GM12874 (cell line): ENCODE measurements around the gene THBS4.

Experiments
- TF ChIP-seq, protein P1 (sequence below): IDR thresholded peaks from 2 replicates; pipeline ENCODE4 v1.5.1; 2011; ENCODE audit warnings: low read depth, mild to moderate bottlenecking, control low read depth, low read length, moderate library complexity; ENCODE audit not compliant: insufficient read depth

THBS4 gene

DNA sequence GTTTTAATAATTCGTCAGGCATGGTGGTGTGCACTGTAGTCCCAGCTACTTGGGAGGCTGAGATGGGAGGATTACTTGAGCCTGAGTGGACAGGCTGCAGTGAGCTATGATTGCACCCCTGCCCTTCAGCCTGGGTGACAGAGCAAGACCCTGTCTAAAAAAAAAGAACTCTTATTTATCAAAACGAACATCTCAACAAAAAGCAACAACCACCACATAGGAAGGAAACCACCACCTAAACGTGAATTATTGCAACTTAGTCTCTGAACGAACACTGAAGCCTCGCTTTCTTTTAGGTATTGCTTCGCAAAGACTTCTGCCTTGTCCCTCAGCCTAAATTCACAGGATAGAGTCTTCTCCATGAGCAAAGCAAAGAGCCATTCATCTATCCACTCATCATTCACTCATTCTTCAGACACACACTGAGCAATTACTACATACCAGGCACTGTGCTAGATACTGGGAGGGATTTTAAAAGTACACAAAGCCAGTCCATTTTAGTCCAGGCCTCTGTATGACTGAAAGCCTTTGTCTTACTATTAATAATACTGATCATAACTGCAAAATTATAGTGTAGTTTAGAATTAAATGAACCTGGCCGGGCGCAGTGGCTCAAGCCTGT is 57.4 kb downstream of the THBS4 start:
- TF ChIP-seq, protein P1, sequence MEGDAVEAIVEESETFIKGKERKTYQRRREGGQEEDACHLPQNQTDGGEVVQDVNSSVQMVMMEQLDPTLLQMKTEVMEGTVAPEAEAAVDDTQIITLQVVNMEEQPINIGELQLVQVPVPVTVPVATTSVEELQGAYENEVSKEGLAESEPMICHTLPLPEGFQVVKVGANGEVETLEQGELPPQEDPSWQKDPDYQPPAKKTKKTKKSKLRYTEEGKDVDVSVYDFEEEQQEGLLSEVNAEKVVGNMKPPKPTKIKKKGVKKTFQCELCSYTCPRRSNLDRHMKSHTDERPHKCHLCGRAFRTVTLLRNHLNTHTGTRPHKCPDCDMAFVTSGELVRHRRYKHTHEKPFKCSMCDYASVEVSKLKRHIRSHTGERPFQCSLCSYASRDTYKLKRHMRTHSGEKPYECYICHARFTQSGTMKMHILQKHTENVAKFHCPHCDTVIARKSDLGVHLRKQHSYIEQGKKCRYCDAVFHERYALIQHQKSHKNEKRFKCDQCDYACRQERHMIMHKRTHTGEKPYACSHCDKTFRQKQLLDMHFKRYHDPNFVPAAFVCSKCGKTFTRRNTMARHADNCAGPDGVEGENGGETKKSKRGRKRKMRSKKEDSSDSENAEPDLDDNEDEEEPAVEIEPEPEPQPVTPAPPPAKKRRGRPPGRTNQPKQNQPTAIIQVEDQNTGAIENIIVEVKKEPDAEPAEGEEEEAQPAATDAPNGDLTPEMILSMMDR: no peak

DNA sequence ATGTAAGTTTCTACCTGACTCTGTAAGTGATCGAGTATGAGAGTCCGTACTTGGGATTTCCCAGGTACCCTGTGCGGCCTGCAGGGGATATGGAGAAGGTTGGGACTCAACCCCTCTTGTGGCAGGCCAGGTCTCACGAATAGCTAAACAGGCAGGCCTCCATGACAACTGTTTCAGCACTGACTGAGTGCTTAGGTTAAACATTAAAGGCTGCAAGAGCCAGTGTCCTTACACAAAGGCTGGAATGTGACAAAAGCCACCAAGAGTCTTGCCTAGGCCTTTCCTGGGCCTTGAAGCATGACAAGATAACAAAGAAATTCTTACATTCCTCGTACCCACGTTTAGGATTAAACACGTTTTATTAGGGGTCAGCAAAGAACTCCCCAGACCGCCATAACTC is 58.6 kb downstream of the THBS4 start:
- TF ChIP-seq, protein P1: no peak

DNA sequence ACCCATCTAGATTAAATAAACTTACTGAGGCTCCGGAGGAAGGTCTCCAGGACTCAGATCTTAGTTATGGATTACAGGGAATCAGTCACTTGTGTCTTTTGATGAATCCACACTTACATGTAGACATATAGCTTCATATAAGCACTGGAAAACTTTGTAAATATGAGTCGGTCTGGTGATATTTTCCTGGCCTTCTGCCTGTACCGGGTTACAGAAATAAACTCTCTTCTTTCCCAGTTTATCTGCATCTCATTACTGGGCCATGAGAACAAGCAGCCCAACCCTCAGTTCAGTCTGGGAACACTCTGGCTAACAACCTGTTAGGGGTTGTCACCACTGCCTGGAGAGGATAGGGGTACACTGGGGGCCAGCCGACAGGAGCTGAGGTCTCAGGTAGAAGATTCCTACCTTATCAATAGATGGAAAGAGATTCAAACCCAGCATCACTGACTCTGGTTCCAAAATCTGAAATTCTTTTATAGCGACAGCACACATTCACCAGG is 59.1 kb downstream of the THBS4 start:
- TF ChIP-seq, protein P1: no peak

DNA sequence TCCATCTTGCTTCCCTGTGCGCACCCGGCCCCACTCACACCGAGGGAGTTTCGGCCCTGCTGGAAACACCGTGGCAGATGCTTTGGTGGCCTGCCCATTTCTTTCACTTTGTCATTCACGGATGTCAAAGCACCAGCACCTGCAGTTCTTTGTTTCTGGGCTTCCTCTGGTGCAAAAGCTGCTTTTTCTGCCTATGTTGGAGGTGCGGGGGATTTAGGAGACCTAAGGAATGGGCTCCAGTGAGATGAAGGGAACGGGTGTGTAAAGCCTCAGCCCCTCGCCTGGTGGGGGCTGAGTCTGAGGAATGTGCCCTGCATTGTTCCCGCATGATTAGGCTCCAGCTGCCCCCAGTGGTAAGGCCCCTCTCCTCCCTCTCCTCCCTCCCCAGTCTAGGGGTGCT is 62.3 kb downstream of the THBS4 start:
- TF ChIP-seq, protein P1: no peak

DNA sequence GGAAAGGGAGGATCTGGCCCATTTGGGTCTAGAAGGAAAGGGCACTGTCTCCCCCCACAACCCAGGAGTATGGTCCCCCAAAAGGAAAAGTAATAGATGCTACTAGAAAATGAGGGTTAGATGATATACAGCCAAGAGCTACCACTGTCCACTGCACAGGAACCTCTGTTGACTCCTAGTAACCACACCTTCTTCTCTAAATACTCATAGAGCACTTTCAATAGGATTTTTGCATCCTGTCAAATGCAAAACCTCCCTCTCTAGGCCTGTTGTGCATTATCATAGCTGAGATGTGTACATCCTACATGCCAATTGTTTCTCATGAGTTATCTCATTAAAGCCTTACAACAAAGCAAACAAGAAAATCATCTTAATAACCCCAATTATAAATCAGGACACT is 66.8 kb downstream of the THBS4 start:
- TF ChIP-seq, protein P1: no peak

DNA sequence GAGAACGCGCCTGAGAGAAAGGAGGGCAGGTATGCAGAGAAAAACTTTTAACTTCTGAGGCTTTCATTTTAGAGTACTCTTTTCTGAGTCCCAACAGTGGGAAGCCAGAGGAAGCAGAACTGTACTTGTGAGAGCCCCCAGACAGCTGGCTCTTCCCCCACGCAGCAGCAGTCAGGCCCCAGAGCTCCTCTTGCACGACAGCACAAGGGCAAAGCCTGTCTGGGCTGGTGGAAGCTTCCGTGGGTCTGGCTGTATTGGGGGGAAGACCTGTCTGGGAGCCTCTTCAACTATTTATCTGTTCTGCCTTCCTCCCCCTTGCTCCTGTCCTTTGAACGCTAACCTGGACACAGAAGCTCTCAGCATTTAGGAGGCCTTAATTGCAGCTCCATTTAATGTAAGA is 68.2 kb downstream of the THBS4 start:
- TF ChIP-seq, protein P1: no peak

DNA sequence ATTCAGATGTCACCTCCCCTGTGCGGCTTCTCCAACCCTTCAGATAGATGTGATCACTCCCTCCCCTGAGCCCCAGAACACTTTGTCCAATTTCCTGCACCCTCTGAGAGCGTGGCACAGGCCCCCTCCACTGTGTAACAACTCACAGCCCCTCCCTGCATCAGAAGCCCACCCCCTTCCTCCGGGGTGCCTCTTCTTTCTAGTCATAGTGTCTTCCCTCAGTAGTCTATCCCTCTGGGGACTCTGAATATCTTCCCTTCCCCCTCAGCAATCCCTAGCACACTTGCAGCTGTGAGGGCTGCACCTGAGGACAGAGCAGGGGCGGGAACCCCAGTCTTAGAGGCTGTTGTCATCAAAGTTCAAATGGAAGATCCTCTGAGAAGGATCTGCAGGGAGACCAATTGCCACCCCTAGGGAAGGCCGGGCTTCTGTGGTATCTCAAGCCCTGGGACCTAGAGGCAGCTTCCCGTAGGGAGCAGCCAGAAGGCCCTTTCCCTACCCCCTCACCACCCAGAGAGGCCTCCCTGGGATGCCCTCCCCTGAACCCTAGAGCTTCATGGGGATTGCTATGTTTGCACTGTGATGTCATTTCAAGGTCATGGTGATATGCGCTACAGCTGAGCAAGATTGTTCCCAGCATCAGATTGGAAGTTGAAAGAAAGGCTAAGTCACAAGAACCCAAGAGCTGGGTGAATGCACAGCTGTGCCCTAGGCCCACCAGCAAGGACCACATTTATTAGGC is 70.7 kb downstream of the THBS4 start:
- TF ChIP-seq, protein P1: no peak
